Neural crest cell (in vitro differentiated cells): ENCODE data around the gene FKBP2. TPM values are rescaled to one million over a fixed set of nuclear protein-coding genes. Genes with fewer than 3 reads are reported as not detected.
A peak's percentile ranks its signal among the peaks of the same experiment; 100 is the strongest.

Experiments used
- DNase-seq: peaks from one replicate; pipeline ENCODE4 v3.0.0; 2021; ENCODE audit warnings: low read depth, mixed read lengths, low spot score
- H3K27ac Mint-ChIP-seq: one replicate; pipeline ENCODE4 v1.8.0; 2021; ENCODE audit warnings: mild to moderate bottlenecking, mixed read lengths; ENCODE audit not compliant: unreplicated experiment
- H3K27me3 Mint-ChIP-seq: 2 replicates; pipeline ENCODE4 v1.8.0; 2021; ENCODE audit warnings: low read depth, mild to moderate bottlenecking, mixed read lengths
- H3K36me3 Mint-ChIP-seq: 2 replicates; pipeline ENCODE4 v1.8.0; 2021; ENCODE audit warnings: low read depth, mild to moderate bottlenecking, mixed read lengths
- H3K4me1 Mint-ChIP-seq: 2 replicates; pipeline ENCODE4 v1.8.0; 2021; ENCODE audit warnings: mixed read lengths
- H3K4me3 Mint-ChIP-seq: one replicate; pipeline ENCODE4 v1.8.0; 2021; ENCODE audit warnings: mild to moderate bottlenecking, mixed read lengths
- H3K9me3 Mint-ChIP-seq: 2 replicates; pipeline ENCODE4 v1.8.0; 2021; ENCODE audit warnings: mixed read lengths
- total RNA-seq: library from RNA; stranded (reverse); gene quantifications from 2 replicates; pipeline ENCODE4 v1.2.1, GENCODE V29; 2021
- TF ChIP-seq, protein P1 (sequence below): fragments of 200-600 bp; sonication (generic); conservative IDR thresholded peaks from 2 replicates; pipeline ENCODE4 v1.5.0; 2021; ENCODE audit warnings: antibody characterized with exemption, mild to moderate bottlenecking

The FKBP2 gene
- total RNA-seq, 1 donor from 2014 or later, result 29.2 TPM

DNA sequence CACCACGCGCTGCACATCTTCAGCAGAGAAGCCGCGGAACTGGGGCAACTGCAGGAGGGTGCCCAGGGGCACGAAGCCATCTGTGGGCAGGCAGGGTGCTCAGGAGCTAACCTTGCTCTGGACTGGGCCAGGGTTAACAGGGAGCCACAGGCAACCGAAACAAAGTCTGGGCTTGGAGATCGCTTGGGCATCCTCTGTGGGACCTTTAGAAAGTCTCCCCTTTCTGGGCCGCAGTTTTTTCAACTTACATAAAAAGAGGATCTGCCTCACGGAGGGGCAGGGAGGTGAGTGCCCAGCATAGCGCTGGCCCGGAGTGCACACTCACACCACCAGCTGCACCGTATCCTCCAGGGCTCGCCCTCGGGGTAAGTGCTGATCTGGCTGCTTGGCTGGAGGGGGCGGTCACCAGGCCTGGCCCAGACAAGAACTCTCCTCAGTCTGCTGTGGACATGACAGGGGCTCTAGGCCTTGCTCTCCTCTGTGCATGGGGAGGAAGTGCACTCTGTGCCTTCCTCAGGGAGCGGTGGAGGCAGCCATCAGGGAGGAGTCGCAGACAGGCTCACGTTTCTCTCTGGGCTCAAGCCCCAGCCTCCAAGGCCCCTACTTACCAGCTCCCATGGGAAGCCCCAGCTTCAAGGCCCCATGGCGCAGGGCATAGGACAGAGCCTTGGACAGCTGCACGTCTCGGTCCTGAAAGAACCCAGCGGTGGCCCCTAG, 15.8 kb upstream of the FKBP2 start:
- TF ChIP-seq, protein P1, sequence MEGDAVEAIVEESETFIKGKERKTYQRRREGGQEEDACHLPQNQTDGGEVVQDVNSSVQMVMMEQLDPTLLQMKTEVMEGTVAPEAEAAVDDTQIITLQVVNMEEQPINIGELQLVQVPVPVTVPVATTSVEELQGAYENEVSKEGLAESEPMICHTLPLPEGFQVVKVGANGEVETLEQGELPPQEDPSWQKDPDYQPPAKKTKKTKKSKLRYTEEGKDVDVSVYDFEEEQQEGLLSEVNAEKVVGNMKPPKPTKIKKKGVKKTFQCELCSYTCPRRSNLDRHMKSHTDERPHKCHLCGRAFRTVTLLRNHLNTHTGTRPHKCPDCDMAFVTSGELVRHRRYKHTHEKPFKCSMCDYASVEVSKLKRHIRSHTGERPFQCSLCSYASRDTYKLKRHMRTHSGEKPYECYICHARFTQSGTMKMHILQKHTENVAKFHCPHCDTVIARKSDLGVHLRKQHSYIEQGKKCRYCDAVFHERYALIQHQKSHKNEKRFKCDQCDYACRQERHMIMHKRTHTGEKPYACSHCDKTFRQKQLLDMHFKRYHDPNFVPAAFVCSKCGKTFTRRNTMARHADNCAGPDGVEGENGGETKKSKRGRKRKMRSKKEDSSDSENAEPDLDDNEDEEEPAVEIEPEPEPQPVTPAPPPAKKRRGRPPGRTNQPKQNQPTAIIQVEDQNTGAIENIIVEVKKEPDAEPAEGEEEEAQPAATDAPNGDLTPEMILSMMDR, result no peak

DNA sequence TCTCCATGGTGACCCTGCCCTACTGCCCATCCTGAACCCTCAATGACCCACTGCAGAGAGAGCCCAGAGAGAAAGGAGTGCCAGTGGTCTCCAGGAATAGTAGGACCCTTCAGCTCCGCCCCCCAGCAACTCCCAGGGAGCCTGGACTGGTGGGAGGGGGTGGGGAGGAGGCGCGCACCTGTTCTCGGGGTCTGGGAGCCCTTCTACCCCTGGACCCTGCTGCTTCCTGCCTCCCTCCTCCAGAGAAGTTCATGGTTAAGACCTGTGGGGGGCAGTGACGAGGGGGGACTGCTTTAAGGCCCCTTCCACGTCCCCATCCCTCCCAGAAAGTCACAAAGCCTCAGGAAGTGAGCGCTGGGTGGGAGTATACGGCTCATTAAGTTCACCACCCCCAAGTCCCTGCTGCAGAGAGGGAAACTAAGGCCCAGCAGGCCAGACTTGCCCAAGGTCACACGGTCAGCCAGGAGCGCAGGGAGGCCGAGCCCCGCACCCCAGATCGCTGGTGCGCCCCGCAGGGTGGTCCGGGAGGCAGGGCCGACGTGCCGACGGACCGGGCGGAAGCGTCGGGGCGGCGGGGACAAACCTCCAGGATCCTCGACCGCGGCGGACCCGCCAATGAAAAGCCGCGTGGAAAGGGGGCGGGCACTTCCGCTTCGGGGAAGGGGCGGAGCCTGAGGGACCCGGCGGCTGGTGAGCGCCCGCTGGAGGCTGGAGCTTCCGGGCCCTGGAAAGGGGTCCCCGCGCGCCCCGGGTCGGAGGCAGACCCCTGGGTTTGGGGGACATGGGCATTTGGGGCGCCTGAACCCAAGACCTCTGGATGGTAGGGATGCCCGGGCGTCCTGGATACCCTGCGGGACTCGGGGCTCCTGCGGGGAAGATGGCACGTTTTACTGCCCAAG, 15.0 kb upstream of the FKBP2 start, which contains the start of the genes NUDT22 and TRPT1:
TSS of gene NUDT22 (plus strand) at position 667 of the 899 bp plus-strand sequence. CDS start 379 bp downstream, outside the sequence.
TSS of gene TRPT1 (minus strand) at position 579 of the 899 bp plus-strand sequence. CDS start at position 253, 326 bp downstream.
- H3K4me3 Mint-ChIP-seq, result peak within 1 kb of the TSS; percentile 91
- TF ChIP-seq, protein P1, result peak; percentile 47
- H3K36me3 Mint-ChIP-seq, result no peaks in the 10 kb centered on the region
- H3K4me1 Mint-ChIP-seq, result peaks cover 30% of the 10 kb centered on the region
- H3K9me3 Mint-ChIP-seq, result no peaks in the 10 kb centered on the region
- peak within 1 kb of the TSS; percentile 50 for H3K27ac Mint-ChIP-seq
- DNase-seq, result peak; percentile 91
- H3K27me3 Mint-ChIP-seq, result no peaks in the 10 kb centered on the region

More for the DNA sequence above, 15.8 kb upstream of the FKBP2 start:
- H3K36me3 Mint-ChIP-seq, result no peaks in the 10 kb centered on the region
- H3K4me1 Mint-ChIP-seq, result peaks cover 25% of the 10 kb centered on the region
- H3K9me3 Mint-ChIP-seq, result no peaks in the 10 kb centered on the region
- H3K27ac Mint-ChIP-seq, result no peak overlapping the region
- no peak for DNase-seq
- H3K4me3 Mint-ChIP-seq, result peak overlapping the region; percentile 91
- H3K27me3 Mint-ChIP-seq, result no peaks in the 10 kb centered on the region

DNA sequence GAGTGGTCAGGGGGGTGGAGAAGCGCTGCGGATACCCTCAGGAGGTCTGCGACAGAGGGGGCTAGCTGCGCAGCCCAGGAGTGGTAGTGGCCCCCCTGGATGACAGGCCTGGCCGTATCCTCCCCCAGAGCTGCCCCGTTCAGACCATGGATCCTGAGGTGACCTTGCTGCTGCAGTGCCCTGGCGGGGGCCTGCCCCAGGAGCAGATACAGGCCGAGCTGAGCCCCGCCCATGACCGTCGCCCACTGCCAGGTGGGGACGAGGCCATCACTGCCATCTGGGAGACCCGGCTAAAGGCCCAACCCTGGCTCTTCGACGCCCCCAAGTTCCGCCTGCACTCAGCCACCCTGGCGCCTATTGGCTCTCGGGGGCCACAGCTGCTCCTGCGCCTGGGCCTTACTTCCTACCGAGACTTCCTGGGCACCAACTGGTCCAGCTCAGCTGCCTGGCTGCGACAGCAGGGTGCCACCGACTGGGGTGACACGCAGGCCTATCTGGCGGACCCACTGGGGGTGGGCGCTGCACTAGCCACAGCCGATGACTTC, 14.3 kb upstream of the FKBP2 start:
- no peak for DNase-seq
- Mint-ChIP-seq H3K27ac (no peak overlapping the region), H3K9me3 (no peaks in the 10 kb centered on the region), H3K4me1 (peaks cover 33% of the 10 kb centered on the region), H3K27me3 (no peaks in the 10 kb centered on the region), H3K36me3 (no peaks in the 10 kb centered on the region), H3K4me3 (peak overlapping the region; percentile 91)
- TF ChIP-seq, protein P1, result no peak

DNA sequence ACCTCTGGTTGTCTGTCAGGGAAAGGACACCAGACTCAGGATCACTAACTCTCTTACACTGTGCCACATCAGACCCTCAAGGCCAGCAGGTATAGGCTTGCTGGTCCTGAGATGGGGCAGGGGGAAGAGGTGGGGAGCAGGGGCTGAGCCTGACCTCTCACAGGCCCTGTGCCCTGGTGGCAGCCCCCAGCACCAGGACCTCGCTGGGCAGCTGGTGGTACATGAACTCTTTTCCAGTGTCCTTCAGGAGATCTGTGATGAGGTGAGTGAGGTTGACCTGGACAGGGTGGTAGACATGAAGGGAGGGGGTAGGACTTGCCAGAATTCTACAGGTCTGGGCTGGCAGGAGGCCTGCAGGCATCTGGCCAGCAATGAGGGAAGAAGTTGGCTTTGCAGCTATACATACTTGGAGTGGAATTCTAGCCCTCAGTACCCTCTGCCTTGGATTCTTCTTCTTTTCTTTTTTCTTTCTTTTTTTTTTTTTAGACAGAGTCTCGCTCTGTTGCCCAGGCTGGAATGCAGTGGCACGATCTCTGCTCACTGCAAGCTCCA, 13.4 kb upstream of the FKBP2 start:
- no peak overlapping the region for H3K27ac Mint-ChIP-seq
- no peak for DNase-seq

More for the DNA sequence above, 13.4 kb upstream of the FKBP2 start:
- Mint-ChIP-seq H3K36me3 (no peaks in the 10 kb centered on the region), H3K4me3 (peak overlapping the region; percentile 91), H3K27me3 (no peaks in the 10 kb centered on the region), H3K4me1 (peaks cover 37% of the 10 kb centered on the region), H3K9me3 (no peaks in the 10 kb centered on the region)
- TF ChIP-seq, protein P1, result no peak
